GM21717 (cell line): Measurements from ENCODE around the gene PABPC5.
A peak's percentile ranks its signal among the peaks of the same experiment; 100 is the strongest.

Experiments
- ATAC-seq: cut with Tn5 transposase; IDR thresholded peaks from one replicate; pipeline ENCODE4 v1.9.1; 2021; ENCODE audit warnings: mild to moderate bottlenecking, moderate library complexity; ENCODE audit not compliant: unreplicated experiment

PABPC5 gene

DNA sequence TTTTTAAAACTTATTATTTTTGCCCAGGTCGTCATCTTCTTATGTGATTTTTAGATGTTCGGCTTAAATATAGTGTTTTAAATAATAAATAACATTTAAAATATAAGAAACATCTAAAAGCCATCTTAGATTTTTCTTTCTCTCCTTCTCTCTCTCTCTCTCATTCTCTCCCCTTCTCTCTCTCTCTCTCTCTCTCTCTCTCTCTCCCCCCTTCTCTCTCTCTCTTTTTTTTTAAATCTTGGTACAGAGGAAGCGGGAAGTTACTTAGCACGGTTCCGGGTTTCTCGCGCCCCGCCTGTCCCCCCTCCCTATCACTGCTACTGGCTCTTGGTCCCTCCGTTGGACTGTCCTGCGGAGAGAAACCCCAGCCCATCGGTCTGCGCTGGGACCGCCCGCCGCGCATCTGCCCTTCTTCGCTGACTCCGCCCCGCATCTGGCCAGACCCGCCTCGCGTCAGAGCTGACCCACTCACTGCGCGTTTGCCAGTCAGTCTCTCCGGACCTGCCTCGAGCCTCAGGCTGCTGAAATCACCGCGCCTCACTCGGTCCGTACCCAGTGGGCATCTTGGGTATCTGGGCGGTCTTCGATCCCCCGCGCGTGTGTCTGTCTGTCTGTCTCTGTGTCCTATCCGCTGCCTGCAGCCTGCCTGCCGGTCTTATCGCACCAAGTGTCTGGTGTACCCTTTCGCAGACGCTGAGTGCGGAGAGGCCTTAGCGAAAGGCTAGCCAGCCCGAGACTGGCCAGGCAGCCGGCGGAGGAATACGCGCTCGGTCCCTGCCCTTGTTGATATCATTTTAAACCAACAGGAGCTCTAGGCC is at the start of gene PABPC5:
PABPC5 (plus strand) TSS at position 489 of the 818 bp plus-strand sequence. CDS start 739 bp downstream, outside the sequence.
- ATAC-seq: no peak

DNA sequence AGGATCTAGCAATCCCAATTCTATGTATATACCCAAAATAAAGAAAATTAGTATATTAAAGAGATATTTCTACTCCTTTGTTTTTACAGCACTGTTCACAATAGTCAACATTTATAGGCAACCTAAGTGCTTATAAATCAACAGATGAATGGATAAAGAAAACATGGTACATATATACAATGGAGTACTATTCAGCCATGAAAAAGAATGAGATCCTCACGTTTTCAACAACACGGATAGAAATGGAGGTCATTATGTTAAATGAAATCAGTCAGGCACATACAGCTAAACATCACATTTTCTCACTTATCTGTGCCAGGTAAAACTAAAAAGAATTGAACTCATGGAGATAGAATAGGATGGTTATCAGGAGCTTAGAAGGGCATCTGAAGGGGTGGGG is 45.6 kb upstream of the PABPC5 start:
- ATAC-seq: no peak

DNA sequence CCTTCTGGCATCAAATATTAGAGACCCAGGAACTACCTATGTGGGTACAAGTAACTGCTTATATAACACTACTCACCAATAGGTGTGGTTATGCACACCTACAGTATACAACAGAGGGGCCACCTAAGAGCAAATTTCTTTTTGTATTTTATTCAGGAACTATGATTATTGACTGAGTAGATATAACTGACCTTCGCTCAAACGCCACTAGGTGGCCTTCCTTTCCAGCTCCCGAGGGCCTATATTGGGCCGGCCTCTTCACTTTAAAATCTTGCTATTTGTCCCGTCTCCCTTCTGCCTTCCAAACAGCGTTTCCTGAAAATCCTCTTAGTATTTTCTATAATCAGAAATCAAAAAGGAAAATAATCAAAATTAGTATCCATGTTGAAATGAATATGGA is 19.9 kb upstream of the PABPC5 start:
- peak; percentile 72 for ATAC-seq

DNA sequence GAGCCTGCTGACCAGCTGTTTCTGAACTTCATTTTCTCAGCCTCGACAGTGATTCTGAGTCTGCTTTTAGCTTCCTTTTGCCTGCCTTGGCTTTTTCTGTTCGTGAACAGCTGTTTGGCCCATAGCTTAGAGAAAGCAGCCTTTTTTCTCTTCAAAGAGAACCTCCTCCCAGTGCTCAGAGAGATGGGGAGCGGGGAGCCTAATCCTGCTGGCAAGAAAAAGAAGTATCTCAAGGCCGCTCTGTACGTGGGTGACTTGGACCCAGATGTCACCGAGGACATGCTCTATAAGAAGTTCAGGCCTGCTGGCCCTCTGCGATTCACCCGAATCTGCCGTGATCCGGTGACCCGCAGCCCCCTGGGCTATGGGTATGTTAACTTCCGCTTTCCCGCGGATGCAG is 756 bp downstream of the PABPC5 start:
- no peak for ATAC-seq
